Fibroblast of lung (primary cell): ENCODE measurements around the gene CLUH.

Experiments used
- CTCF ChIP-seq, 2 donors: IDR thresholded peaks in 1 of 2; conservative IDR thresholded peaks in 1 of 2; 1 replicate in 1 of 2; 2 replicates in 1 of 2; pipeline ENCODE4 v1.5.1; 2011 to 2012; ENCODE audit warnings: low read length in 2 of 2, control low read depth in 1 of 2, inconsistent platforms in 1 of 2, low read depth in 1 of 2, mild to moderate bottlenecking in 1 of 2
- EZH2 ChIP-seq: IDR thresholded peaks from 2 replicates; pipeline ENCODE4 v1.5.1; 2012; ENCODE audit warnings: low read length, control low read depth, mild to moderate bottlenecking; ENCODE audit errors: missing control alignments

DNA sequence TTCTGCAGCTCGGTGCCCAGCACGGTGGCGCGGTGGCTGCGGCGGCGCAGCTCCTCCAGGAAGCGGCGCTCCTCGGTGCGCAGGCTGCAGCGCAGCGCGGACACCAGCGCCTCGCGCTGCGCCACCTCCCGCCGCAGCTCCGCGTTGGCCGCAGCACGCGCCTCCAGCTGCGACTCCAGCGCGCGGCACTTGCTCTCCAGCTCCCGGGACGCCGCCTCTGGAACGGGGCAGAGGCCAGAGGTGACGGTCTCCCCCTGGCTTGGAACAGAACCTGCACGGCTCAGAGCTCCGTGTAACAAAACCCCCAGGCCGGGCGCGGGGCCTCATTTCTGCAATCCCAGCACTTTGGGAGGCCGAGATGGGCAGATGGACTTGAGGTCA, 13.2 kb upstream of the CLUH start:
- TF ChIP-seq CTCF (conservative IDR thresholded peaks at IDR 0.05 in 1 of 2, IDR thresholded peaks at IDR 0.05 in 1 of 2; ENCODE audit: low read depth in 1 of 2, low read length in 2 of 2) (no peak), EZH2 (no peak)
